Measurements from ENCODE around the gene HHAT. TPM values are rescaled to one million over a fixed set of nuclear protein-coding genes. Genes with fewer than 3 reads are reported as not detected.

The HHAT gene
- total RNA-seq, 2 experiments from 2014 or later: 0.82 to 0.84 TPM

DNA sequence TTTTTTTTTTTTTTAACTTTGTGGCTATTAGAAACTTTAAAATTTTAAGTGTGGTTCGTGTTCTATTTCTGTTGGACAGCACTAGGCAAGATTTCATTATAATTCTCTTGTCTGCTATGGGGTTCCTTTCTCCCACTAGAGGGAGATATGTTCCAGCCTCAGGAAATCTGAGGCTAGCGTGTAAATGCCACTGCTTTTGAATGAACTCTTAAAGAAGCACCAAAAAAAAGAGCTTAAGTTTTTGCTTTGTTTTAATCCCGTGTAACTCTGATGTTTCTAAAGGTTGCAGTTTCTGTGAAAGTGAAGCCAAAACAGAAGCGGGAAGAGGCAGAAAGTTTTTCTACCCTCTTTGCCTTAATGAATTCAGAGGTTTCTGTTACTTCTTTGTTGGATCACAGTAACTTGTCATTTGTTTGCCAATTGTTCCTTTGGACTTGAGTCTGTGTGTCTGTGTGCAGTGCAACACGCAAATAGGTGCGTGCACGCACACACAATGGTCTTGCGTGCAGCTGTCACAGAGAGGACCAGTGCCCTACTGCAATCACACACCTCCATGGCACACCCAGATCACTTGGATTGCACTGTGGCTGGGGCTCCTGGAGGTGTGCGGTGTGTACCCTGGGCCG, 32.3 kb downstream of the HHAT start:
- ATAC-seq: peak; percentile 68
- Mint-ChIP-seq H3K4me3 (no peak overlapping the region), H3K9me3 (ENCODE audit: low read depth) (no peaks in the 10 kb centered on the region), H3K27me3 (no peaks in the 10 kb centered on the region), H3K27ac (no peak overlapping the region), H3K4me1 (peaks cover 7% of the 10 kb centered on the region), H3K36me3 (ENCODE audit: low read depth) (no peaks in the 10 kb centered on the region)
- DNase-seq: no peak
- intact Hi-C loops (cut with DNase I, micrococcal nuclease): loop anchor here (1.0 to 5.0 kb wide), 2 partner anchors 39 to 41 kb away; no protein-coding TSS in a partner anchor
- ChIA-PET CTCF (interaction anchor here (0.6 to 2.3 kb wide), 10 partner anchors 10 to 48 kb away, joined by 3 to 11 read pairs (median 5); no protein-coding TSS in a partner anchor), POLR2A (interaction anchor here (3.9 kb wide), 1 partner anchor 13 kb away, joined by 22 read pairs; no protein-coding TSS in a partner anchor)

DNA sequence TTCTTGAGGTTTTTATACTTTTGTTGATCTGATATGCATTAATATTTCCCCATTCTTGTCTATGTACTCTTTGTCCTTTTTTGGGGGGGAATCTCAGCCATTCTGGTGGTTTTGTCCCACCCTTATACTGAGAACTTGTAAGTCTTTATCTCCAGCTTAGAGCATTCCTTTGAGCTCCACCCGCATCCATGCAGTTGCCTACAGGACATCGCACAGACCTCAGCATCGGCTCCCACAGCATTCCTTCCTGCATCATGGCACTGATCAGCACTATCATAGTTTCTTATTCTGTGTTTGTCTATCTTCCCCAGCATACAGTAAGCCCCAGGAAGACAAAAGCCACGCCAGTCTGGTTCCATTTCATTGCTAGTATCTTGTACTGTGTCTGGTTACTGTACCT, 33.0 kb downstream of the HHAT start:
- no peak for DNase-seq
- POLR2A ChIA-PET: interaction anchor here (3.9 kb wide), 1 partner anchor 12 kb away, joined by 22 read pairs; no protein-coding TSS in a partner anchor
- Mint-ChIP-seq H3K27ac (no peak overlapping the region), H3K27me3 (no peaks in the 10 kb centered on the region), H3K36me3 (ENCODE audit: low read depth) (no peaks in the 10 kb centered on the region), H3K4me3 (no peak overlapping the region), H3K9me3 (ENCODE audit: low read depth) (no peaks in the 10 kb centered on the region), H3K4me1 (peaks cover 7% of the 10 kb centered on the region)
- CTCF ChIA-PET: interaction anchor here (1.1 to 2.3 kb wide), 5 partner anchors 11 to 40 kb away, joined by 5 to 11 read pairs (median 8); no protein-coding TSS in a partner anchor
- no peak for ATAC-seq
- intact Hi-C loops (cut with DNase I, micrococcal nuclease): loop anchor here (1.0 to 5.0 kb wide), 2 partner anchors 39 to 41 kb away; no protein-coding TSS in a partner anchor

DNA sequence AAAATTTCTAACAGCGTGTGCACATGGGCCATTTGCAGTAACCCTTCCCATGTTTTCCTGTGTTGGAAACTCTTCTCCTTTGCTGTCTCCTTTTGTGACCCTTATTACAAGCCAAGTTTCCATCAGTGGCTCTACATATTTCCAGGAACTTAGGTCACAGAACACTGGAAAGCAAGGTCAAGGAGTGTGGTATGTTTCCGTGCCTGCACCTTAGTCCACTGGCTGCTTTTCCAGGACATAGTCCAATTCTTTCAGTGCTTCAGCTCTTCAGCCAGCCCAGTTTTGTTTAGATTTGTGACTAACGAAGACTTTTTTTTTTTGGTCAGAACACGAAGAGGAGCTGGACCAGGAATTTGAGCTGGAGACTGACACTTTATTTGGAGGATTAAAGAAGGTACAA, 33.8 kb downstream of the HHAT start:
- H3K27ac Mint-ChIP-seq: no peak overlapping the region
- intact Hi-C loops (cut with DNase I, micrococcal nuclease): loop anchor here in 1 of 2 experiments (5.0 kb wide), 1 partner anchor 40 kb away; no protein-coding TSS in a partner anchor
- ChIA-PET POLR2A (interaction anchor here (3.9 kb wide), 1 partner anchor 11 kb away, joined by 22 read pairs; no protein-coding TSS in a partner anchor), CTCF (interaction anchor here (0.7 to 1.4 kb wide), 3 partner anchors 10 to 39 kb away, joined by 3 to 4 read pairs (median 3); no protein-coding TSS in a partner anchor)
- no peak overlapping the region for H3K4me3 Mint-ChIP-seq
- DNase-seq (no peak), ATAC-seq (no peak)
- no peaks in the 10 kb centered on the region for H3K27me3 Mint-ChIP-seq
- H3K9me3 Mint-ChIP-seq (ENCODE audit: low read depth): no peaks in the 10 kb centered on the region
- peaks cover 7% of the 10 kb centered on the region for H3K4me1 Mint-ChIP-seq
- H3K36me3 Mint-ChIP-seq (ENCODE audit: low read depth): no peaks in the 10 kb centered on the region

DNA sequence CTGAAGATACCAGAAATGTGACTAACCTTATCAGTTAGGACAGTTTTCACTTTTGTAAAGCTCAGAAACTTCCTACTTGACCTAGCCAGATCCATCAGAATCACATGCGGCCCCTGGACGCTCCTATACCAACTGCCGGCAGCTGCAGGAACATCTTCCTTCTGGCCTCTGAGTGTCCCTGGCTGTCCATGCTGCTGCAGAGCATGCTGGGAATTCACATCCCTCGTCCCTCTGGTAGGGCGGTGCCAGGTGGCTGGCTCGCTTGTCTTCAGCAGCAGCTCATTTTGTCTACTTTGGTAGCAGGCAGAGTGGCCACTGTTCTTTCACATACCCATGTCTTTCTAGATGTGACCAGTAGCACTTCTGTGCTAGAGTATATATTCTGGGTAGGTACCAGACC, 34.4 kb downstream of the HHAT start:
- POLR2A ChIA-PET: interaction anchor here (3.9 kb wide), 1 partner anchor 11 kb away, joined by 22 read pairs; no protein-coding TSS in a partner anchor

DNA sequence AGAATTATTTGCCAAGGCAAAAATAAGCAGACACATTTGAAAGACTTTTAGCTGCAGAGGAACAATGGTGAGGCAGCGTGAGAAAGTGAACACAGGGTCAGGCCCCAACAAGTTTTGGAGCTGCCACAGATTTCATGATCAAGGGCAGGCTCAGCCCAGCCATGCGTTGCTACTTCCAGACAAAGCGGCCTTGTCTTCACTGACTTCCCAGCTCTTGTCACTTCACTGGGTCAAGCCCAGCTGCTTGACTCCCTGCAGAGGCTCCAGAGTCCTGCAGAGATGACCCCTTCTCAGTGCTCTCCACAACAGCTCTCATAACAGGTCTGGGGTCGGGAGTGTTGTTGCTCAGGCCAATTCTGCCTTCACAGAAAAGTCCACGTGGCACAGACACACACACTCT, 35.8 kb downstream of the HHAT start:
- Mint-ChIP-seq H3K36me3 (ENCODE audit: low read depth) (no peaks in the 10 kb centered on the region), H3K27ac (no peak overlapping the region), H3K9me3 (ENCODE audit: low read depth) (no peaks in the 10 kb centered on the region), H3K4me3 (no peak overlapping the region), H3K4me1 (peaks cover 7% of the 10 kb centered on the region), H3K27me3 (no peaks in the 10 kb centered on the region)
- ATAC-seq (no peak), DNase-seq (no peak)
- POLR2A ChIA-PET: interaction anchor here (1.1 kb wide), 1 partner anchor 9 kb away, joined by 7 read pairs; no protein-coding TSS in a partner anchor
- intact Hi-C loops (cut with DNase I, micrococcal nuclease): loop anchor here in 1 of 2 experiments (5.0 kb wide), 1 partner anchor 38 kb away; no protein-coding TSS in a partner anchor
- CTCF ChIA-PET: interaction anchor here (0.6 to 2.0 kb wide), 4 partner anchors 10 to 57 kb away, joined by 3 to 7 read pairs (median 4); no protein-coding TSS in a partner anchor

More for the DNA sequence above, 34.4 kb downstream of the HHAT start:
- H3K9me3 Mint-ChIP-seq (ENCODE audit: low read depth): no peaks in the 10 kb centered on the region
- H3K36me3 Mint-ChIP-seq (ENCODE audit: low read depth): no peaks in the 10 kb centered on the region
- H3K27ac Mint-ChIP-seq: no peak overlapping the region
- no peak for ATAC-seq
- CTCF ChIA-PET: interaction anchor here (0.9 to 2.0 kb wide), 4 partner anchors 10 to 38 kb away, joined by 3 to 7 read pairs (median 4); no protein-coding TSS in a partner anchor
- DNase-seq: no peak
- peaks cover 7% of the 10 kb centered on the region for H3K4me1 Mint-ChIP-seq
- no peaks in the 10 kb centered on the region for H3K27me3 Mint-ChIP-seq
- no peak overlapping the region for H3K4me3 Mint-ChIP-seq
- intact Hi-C loops (cut with DNase I, micrococcal nuclease): loop anchor here in 1 of 2 experiments (5.0 kb wide), 1 partner anchor 39 kb away; no protein-coding TSS in a partner anchor

DNA sequence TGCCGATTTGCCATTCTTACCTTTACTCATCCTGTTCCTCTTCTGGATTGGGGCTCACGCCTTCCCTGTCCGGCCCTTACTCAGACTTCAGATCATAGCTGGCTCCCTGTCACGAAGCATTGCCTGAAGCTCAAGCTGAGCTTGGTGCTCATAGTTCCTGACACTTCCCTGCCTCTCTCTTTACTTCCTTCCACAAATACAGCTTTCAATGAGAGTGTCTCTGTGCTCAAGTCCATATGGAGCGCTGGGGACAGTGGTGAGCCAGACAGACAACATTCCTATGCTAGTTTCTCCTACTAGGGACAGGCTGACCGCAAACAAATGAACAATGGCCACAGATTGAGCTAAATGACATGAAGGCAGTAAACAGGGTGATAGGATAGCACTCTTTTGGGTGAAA, 38.1 kb downstream of the HHAT start:
- no peak for DNase-seq
- H3K9me3 Mint-ChIP-seq (ENCODE audit: low read depth): no peaks in the 10 kb centered on the region
- no peak overlapping the region for H3K27ac Mint-ChIP-seq
- no peaks in the 10 kb centered on the region for H3K4me1 Mint-ChIP-seq
- H3K36me3 Mint-ChIP-seq (ENCODE audit: low read depth): no peaks in the 10 kb centered on the region
- H3K4me3 Mint-ChIP-seq: no peak overlapping the region
- no peaks in the 10 kb centered on the region for H3K27me3 Mint-ChIP-seq
- ChIA-PET POLR2A (no interaction called here), CTCF (interaction anchor here (0.6 to 1.5 kb wide), 6 partner anchors 9 to 510 kb away, joined by 3 to 4 read pairs (median 4); no protein-coding TSS in a partner anchor)
- ATAC-seq: no peak
- intact Hi-C loops (cut with DNase I, micrococcal nuclease): no loop called here

DNA sequence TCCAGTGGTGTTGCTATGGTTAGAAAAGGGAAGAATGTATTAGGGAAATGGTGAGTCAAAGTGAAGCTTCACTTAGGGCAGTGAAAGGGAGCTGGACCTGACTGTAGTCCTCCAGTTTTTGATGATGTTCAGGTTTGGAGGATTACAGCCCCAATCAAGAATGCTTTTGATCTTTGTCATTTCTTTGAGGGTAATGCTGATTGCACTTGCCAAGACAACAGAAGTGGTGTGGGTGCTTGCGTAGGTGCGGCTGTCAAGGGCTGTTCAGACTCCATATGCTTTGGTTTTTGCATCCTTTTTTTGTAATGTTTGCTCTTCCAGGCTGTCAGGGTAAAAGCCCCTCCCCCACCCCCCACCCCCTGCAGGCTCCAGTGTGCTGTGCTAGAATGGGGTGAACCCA, 38.9 kb downstream of the HHAT start:
- H3K27me3 Mint-ChIP-seq: no peaks in the 10 kb centered on the region
- no peaks in the 10 kb centered on the region for H3K36me3 Mint-ChIP-seq (ENCODE audit: low read depth)
- intact Hi-C loops (cut with DNase I, micrococcal nuclease): no loop called here
- H3K27ac Mint-ChIP-seq: no peak overlapping the region
- no peak overlapping the region for H3K4me3 Mint-ChIP-seq
- ChIA-PET POLR2A (no interaction called here), CTCF (interaction anchor here (0.6 to 1.5 kb wide), 5 partner anchors 9 to 511 kb away, joined by 3 to 4 read pairs (median 3); no protein-coding TSS in a partner anchor)
- no peaks in the 10 kb centered on the region for H3K9me3 Mint-ChIP-seq (ENCODE audit: low read depth)
- no peaks in the 10 kb centered on the region for H3K4me1 Mint-ChIP-seq
- DNase-seq (no peak), ATAC-seq (no peak)

DNA sequence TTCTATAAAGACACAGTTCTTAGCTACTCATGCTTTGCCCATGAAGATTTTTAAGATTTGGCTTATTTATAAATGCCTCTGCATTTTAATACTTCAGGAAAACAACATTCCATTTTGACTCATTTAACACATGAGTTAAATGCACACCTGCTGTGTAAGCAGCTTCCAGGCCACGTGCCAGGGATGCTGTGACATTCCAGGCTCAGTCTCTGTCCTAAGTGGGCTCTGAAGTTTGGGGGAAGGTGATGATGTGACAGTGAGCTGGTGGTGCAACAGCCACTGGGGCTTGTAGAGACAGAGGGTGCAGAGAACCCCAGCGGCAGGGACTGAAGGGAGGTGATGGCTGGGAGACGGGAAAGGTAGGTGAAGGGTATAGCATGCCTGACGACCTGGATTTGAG, 40.7 kb downstream of the HHAT start:
- intact Hi-C loops (cut with DNase I, micrococcal nuclease): no loop called here
- POLR2A ChIA-PET: interaction anchor here (0.6 kb wide), 1 partner anchor 28 kb away, joined by 3 read pairs; no protein-coding TSS in a partner anchor
- H3K27me3 Mint-ChIP-seq: no peaks in the 10 kb centered on the region
- DNase-seq (no peak), ATAC-seq (no peak)
- CTCF ChIA-PET: interaction anchor here (0.6 to 0.9 kb wide), 3 partner anchors 11 to 60 kb away, joined by 3 to 4 read pairs (median 4); no protein-coding TSS in a partner anchor
- H3K4me1 Mint-ChIP-seq: peaks cover 10% of the 10 kb centered on the region
- no peaks in the 10 kb centered on the region for H3K36me3 Mint-ChIP-seq (ENCODE audit: low read depth)
- H3K9me3 Mint-ChIP-seq (ENCODE audit: low read depth): no peaks in the 10 kb centered on the region
- H3K4me3 Mint-ChIP-seq: no peak overlapping the region
- no peak overlapping the region for H3K27ac Mint-ChIP-seq

DNA sequence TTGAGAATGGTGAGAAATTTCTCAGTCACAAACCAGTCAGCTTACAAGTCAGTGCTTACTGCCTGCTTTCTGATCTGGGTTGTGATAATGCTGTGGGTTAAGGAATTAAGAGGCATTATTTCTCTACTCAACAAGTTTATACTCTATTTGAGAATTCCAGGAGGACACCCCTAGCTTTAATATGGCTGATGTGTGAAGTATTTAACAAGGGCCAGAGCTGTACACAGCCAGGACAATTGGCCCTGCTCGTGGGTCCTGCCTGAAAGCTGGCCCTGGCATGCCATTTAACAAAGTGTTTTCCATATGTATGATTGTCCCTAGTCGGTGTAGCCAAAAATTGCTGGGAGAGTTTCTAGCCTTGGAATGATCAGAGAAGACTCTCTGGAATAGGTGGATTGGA, 43.2 kb downstream of the HHAT start:
- intact Hi-C loops (cut with DNase I, micrococcal nuclease): no loop called here
- DNase-seq: no peak
- no peak for ATAC-seq
- Mint-ChIP-seq H3K4me3 (no peak overlapping the region), H3K9me3 (ENCODE audit: low read depth) (no peaks in the 10 kb centered on the region), H3K36me3 (ENCODE audit: low read depth) (no peaks in the 10 kb centered on the region), H3K27me3 (no peaks in the 10 kb centered on the region), H3K4me1 (peaks cover 22% of the 10 kb centered on the region), H3K27ac (no peak overlapping the region)
- POLR2A ChIA-PET: interaction anchor here (0.9 kb wide), 2 partner anchors 28 to 39 kb away, joined by 3 to 4 read pairs; no protein-coding TSS in a partner anchor
- CTCF ChIA-PET: interaction anchor here (0.7 to 4.2 kb wide), 5 partner anchors 13 to 77 kb away, joined by 3 to 28 read pairs (median 3); no protein-coding TSS in a partner anchor

DNA sequence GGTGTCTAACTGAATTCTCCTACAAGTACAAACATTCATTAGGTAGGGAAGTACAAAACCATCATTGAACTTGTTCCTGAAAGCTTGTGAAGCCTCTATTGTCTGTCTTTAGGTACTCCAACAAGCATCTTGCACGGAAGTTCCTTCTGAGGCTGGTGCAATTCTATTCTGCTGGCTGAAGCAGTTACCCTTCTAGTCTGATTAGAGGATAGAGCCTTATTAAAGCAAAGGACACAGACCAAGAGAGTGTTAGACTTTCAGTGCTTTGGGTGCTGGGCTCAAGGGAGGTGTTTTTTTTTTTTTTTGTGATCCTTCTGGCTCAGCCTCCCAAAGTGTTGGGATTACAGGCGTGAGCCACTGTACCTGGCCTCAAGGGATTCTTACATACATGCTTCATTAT, 43.8 kb downstream of the HHAT start:
- Mint-ChIP-seq H3K36me3 (ENCODE audit: low read depth) (no peaks in the 10 kb centered on the region), H3K4me3 (no peak overlapping the region), H3K27me3 (no peaks in the 10 kb centered on the region), H3K27ac (no peak overlapping the region), H3K9me3 (ENCODE audit: low read depth) (no peaks in the 10 kb centered on the region), H3K4me1 (peaks cover 27% of the 10 kb centered on the region)
- CTCF ChIA-PET: interaction anchor here (0.9 to 4.2 kb wide), 3 partner anchors 16 to 31 kb away, joined by 3 to 28 read pairs (median 3); no protein-coding TSS in a partner anchor
- POLR2A ChIA-PET: interaction anchor here (0.9 to 2.4 kb wide), 4 partner anchors 11 to 43 kb away, joined by 3 to 22 read pairs (median 10); partner anchors contain the start of gene HHAT
- intact Hi-C loops (cut with DNase I, micrococcal nuclease): no loop called here
- ATAC-seq (no peak), DNase-seq (no peak)

DNA sequence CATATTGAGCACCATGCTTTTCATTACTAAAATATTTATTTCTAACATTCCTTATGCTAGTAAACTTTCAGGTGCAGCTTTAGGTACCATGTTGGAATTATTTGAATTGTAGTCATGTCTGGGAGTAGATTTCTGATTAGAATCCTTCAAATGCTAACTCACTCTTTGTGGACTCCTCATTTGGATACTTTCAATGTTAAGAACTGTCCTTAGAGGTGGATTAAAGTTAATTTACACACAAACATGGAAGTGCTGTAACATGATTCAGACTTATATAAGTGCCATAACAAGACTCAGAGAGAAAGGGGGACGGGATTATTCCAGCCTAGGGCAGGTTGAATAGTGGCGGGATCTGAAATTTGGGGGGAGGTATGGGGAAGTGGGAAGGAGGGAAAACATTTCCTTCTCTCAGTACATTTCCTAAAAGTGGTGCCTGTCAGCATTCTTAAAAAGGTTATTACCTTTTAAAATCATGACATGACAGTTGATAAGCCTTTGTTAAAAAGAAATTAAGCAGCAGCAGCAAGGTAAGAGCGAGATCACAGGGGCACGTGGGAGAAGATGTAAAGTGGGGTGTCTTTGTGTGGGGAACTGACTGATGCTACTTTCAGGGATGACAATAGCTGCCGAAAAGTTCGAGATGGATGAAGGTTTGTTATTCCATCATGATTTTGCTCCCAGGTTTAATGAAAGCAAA, 44.4 kb downstream of the HHAT start:
- Mint-ChIP-seq H3K4me3 (no peak overlapping the region), H3K27me3 (no peaks in the 10 kb centered on the region), H3K4me1 (peaks cover 27% of the 10 kb centered on the region), H3K9me3 (ENCODE audit: low read depth) (no peaks in the 10 kb centered on the region), H3K27ac (peak overlapping the region; percentile 82), H3K36me3 (ENCODE audit: low read depth) (no peaks in the 10 kb centered on the region)
- ATAC-seq (no peak), DNase-seq (no peak)
- POLR2A ChIA-PET: interaction anchor here (0.5 to 2.4 kb wide), 29 partner anchors 8 to 1207 kb away, joined by 3 to 78 read pairs (median 4); partner anchors contain the start of genes HHAT, KCNH1 and TRAF3IP3
- intact Hi-C loops (cut with DNase I, micrococcal nuclease): no loop called here
- CTCF ChIA-PET: interaction anchor here (0.5 to 4.8 kb wide), 16 partner anchors 12 to 1123 kb away, joined by 3 to 44 read pairs (median 6); no protein-coding TSS in a partner anchor

Measured in activated CD4-positive, alpha-beta T cell treated with anti-CD3 and anti-CD28 coated beads for 36 hours (primary cell).